Measurements from ENCODE around the gene ABCC1.

- TF ChIP-seq, protein P1, sequence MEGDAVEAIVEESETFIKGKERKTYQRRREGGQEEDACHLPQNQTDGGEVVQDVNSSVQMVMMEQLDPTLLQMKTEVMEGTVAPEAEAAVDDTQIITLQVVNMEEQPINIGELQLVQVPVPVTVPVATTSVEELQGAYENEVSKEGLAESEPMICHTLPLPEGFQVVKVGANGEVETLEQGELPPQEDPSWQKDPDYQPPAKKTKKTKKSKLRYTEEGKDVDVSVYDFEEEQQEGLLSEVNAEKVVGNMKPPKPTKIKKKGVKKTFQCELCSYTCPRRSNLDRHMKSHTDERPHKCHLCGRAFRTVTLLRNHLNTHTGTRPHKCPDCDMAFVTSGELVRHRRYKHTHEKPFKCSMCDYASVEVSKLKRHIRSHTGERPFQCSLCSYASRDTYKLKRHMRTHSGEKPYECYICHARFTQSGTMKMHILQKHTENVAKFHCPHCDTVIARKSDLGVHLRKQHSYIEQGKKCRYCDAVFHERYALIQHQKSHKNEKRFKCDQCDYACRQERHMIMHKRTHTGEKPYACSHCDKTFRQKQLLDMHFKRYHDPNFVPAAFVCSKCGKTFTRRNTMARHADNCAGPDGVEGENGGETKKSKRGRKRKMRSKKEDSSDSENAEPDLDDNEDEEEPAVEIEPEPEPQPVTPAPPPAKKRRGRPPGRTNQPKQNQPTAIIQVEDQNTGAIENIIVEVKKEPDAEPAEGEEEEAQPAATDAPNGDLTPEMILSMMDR (IDR thresholded peaks at IDR 0.05) = no peak
- TF ChIP-seq POLR2AphosphoS5 (IDR thresholded peaks at IDR 0.05) = no peak
Measured at GRCh38 chr16:15942931-15943690, 6.3 kb upstream of the ABCC1 start.
